Osteoblast (primary cell): ENCODE data around the gene KAZN. TPM values are rescaled to one million over a fixed set of nuclear protein-coding genes. Genes with fewer than 3 reads are reported as not detected.

ENCODE experiments used
- DNase-seq: peaks from one replicate; pipeline ENCODE4 v3.0.0; 2011; ENCODE audit warnings: low spot score, mixed read lengths; ENCODE audit not compliant: insufficient read length; ENCODE audit errors: missing footprints
- H2AFZ ChIP-seq: 2 replicates; pipeline ENCODE4 v1.6.0; 2011; ENCODE audit warnings: mild to moderate bottlenecking, low read length
- H3K27ac ChIP-seq: 2 replicates; pipeline ENCODE4 v1.5.1; 2011; ENCODE audit warnings: mild to moderate bottlenecking, low read depth, low read length, moderate library complexity
- H3K27me3 ChIP-seq: 2 replicates; pipeline ENCODE4 v1.6.0; 2012; ENCODE audit warnings: mild to moderate bottlenecking, control low read depth, inconsistent platforms, low read length, moderate library complexity; ENCODE audit not compliant: insufficient read depth
- H3K36me3 ChIP-seq: 2 replicates; pipeline ENCODE4 v1.5.1; 2011; ENCODE audit warnings: mild to moderate bottlenecking, low read length, control low read depth, moderate library complexity; ENCODE audit not compliant: insufficient read depth
- H3K4me1 ChIP-seq: 2 replicates; pipeline ENCODE4 v1.5.1; 2011; ENCODE audit warnings: mild to moderate bottlenecking, low read length, control low read depth, moderate library complexity; ENCODE audit not compliant: insufficient read depth
- H3K4me2 ChIP-seq: 2 replicates; pipeline ENCODE4 v1.6.0; 2011; ENCODE audit warnings: mild to moderate bottlenecking, low read length; ENCODE audit not compliant: insufficient read depth
- H3K4me3 ChIP-seq: fragments of 200-600 bp; sonication (generic); 3 replicates; pipeline ENCODE4 v1.5.1; 2012; ENCODE audit warnings: mild to moderate bottlenecking, low read length, inconsistent platforms; ENCODE audit not compliant: insufficient read depth
- H3K79me2 ChIP-seq: 2 replicates; pipeline ENCODE4 v1.6.0; 2012; ENCODE audit warnings: mild to moderate bottlenecking, low read length, control low read depth, inconsistent platforms; ENCODE audit not compliant: insufficient read depth
- H3K9me3 ChIP-seq: 2 replicates; pipeline ENCODE4 v1.5.1; 2011; ENCODE audit warnings: low read depth, low read length, control low read depth
- H4K20me1 ChIP-seq: 2 replicates; pipeline ENCODE4 v1.6.0; 2012; ENCODE audit warnings: mild to moderate bottlenecking, low read length, control low read depth; ENCODE audit not compliant: insufficient read depth
- CTCF ChIP-seq: IDR thresholded peaks from 2 replicates; pipeline ENCODE4 v1.5.1; 2011; ENCODE audit warnings: mild to moderate bottlenecking, low read depth, low read length, moderate library complexity; ENCODE audit errors: extremely low read depth
- total RNA-seq: library from RNA; depleted of rRNA; stranded (reverse); fragments of >200 nt; gene quantifications from 2 replicates; pipeline ENCODE4 v1.2.3, GENCODE V29; 2012

KAZN gene
- total RNA-seq, 1 donor, result 9.0 TPM

GRCh38 chr1:14606632-14607031 is 8.1 kb downstream of the KAZN start:
- no peaks in the 10 kb centered on the region for H3K79me2 ChIP-seq
- H3K9me3 ChIP-seq, result no peaks in the 10 kb centered on the region
- H2AFZ ChIP-seq, result no peak overlapping the region
- no peaks in the 10 kb centered on the region for H3K4me1 ChIP-seq
- H3K27me3 ChIP-seq, result peaks cover 10% of the 10 kb centered on the region
- H3K4me2 ChIP-seq, result no peak overlapping the region
- H4K20me1 ChIP-seq, result peaks cover 5% of the 10 kb centered on the region
- no peaks in the 10 kb centered on the region for H3K36me3 ChIP-seq
- H3K27ac ChIP-seq, result no peak overlapping the region
- TF ChIP-seq CTCF, result peak; percentile 40
- DNase-seq, result no peak
- H3K4me3 ChIP-seq, result no peak overlapping the region

GRCh38 chr1:14607295-14607694 is 8.8 kb downstream of the KAZN start:
- TF ChIP-seq CTCF, result no peak
- H3K4me2 ChIP-seq, result no peak overlapping the region
- no peaks in the 10 kb centered on the region for H3K4me1 ChIP-seq
- H3K4me3 ChIP-seq, result no peak overlapping the region
- no peak for DNase-seq
- H3K27ac ChIP-seq, result no peak overlapping the region
- no peaks in the 10 kb centered on the region for H3K79me2 ChIP-seq
- peaks cover 5% of the 10 kb centered on the region for H4K20me1 ChIP-seq
- H3K36me3 ChIP-seq, result no peaks in the 10 kb centered on the region
- H3K9me3 ChIP-seq, result no peaks in the 10 kb centered on the region
- H2AFZ ChIP-seq, result no peak overlapping the region
- peaks cover 7% of the 10 kb centered on the region for H3K27me3 ChIP-seq

- H3K4me2 ChIP-seq, result no peak overlapping the region
- no peaks in the 10 kb centered on the region for H3K36me3 ChIP-seq
- H2AFZ ChIP-seq, result no peak overlapping the region
- no peak overlapping the region for H3K27ac ChIP-seq
- TF ChIP-seq CTCF, result no peak
- H3K4me1 ChIP-seq, result no peaks in the 10 kb centered on the region
- H3K9me3 ChIP-seq, result no peaks in the 10 kb centered on the region
- peaks cover 5% of the 10 kb centered on the region for H4K20me1 ChIP-seq
- H3K79me2 ChIP-seq, result no peaks in the 10 kb centered on the region
- DNase-seq, result no peak
- no peak overlapping the region for H3K4me3 ChIP-seq
- H3K27me3 ChIP-seq, result peaks cover 4% of the 10 kb centered on the region
Measured at GRCh38 chr1:14608308-14608707, 9.8 kb downstream of the KAZN start.

GRCh38 chr1:14610761-14611160 is 12.3 kb downstream of the KAZN start:
- no peaks in the 10 kb centered on the region for H3K9me3 ChIP-seq
- no peak overlapping the region for H2AFZ ChIP-seq
- no peak overlapping the region for H3K4me2 ChIP-seq
- no peak overlapping the region for H3K27ac ChIP-seq
- H3K36me3 ChIP-seq, result no peaks in the 10 kb centered on the region
- no peaks in the 10 kb centered on the region for H3K4me1 ChIP-seq
- no peak overlapping the region for H3K4me3 ChIP-seq
- DNase-seq, result no peak
- no peak for TF ChIP-seq CTCF
- peaks cover 4% of the 10 kb centered on the region for H3K27me3 ChIP-seq
- no peaks in the 10 kb centered on the region for H3K79me2 ChIP-seq
- H4K20me1 ChIP-seq, result peaks cover 5% of the 10 kb centered on the region
